CD4-positive, alpha-beta T cell (primary cell): ENCODE data around the gene TTC32. TPM values are rescaled to one million over a fixed set of nuclear protein-coding genes. Genes with fewer than 3 reads are reported as not detected.

Source experiments
- ATAC-seq: fragments of 200-7000 bp; cut with Tn5 transposase; one replicate; pipeline ENCODE4 v1.10.0; 2022; ENCODE audit warnings: mild to moderate bottlenecking; ENCODE audit not compliant: poor library complexity
- CTCF ChIA-PET: fragments of 350-600 bp; sonication (Branson Sonifier 250); formaldehyde crosslinking; loops from one replicate; lab custom pipeline; 2021; ENCODE audit warnings: antibody characterized with exemption, inconsistent platforms; lab: Charles Lee
- POLR2A ChIA-PET: fragments of 350-600 bp; sonication (Branson Sonifier 250); formaldehyde crosslinking; loops from one replicate; lab custom pipeline; 2021; ENCODE audit warnings: antibody characterized with exemption, inconsistent platforms; lab: Charles Lee
- DNase-seq, 14 experiments: peaks; one replicate each; pipeline ENCODE4 v3.0.0-alpha.2; 2013 to 2020; ENCODE audit warnings: mixed read lengths in 2 of 14
- H3K27ac ChIP-seq, 2 donors: one replicate each; pipeline versions ENCODE4 v1.5.1 to v1.7.0; 2013; ENCODE audit warnings: low read length in 2 of 2, low read depth in 1 of 2, mild to moderate bottlenecking in 1 of 2
- H3K27me3 ChIP-seq, 2 experiments: 1 replicate in 1 of 2; 2 replicates in 1 of 2; pipeline versions ENCODE4 v1.6.1 to v1.7.0; 2013; ENCODE audit warnings: low read length in 2 of 2, control low read depth in 1 of 2, mild to moderate bottlenecking in 1 of 2, moderate library complexity in 1 of 2; ENCODE audit not compliant: insufficient read depth in 2 of 2, control insufficient read depth in 1 of 2
- H3K36me3 ChIP-seq: one replicate; pipeline ENCODE4 v1.6.1; 2013; ENCODE audit warnings: low read length, control low read depth; ENCODE audit not compliant: insufficient read depth
- H3K4me1 ChIP-seq: one replicate; pipeline ENCODE4 v1.6.1; 2013; ENCODE audit warnings: low read length, control low read depth; ENCODE audit not compliant: insufficient read depth
- H3K4me3 ChIP-seq: one replicate; pipeline ENCODE4 v1.5.1; 2013; ENCODE audit warnings: mild to moderate bottlenecking, low read length, moderate library complexity
- H3K9me3 ChIP-seq, 2 experiments: 1 replicate in 1 of 2; 2 replicates in 1 of 2; pipeline versions ENCODE4 v1.6.1 to v1.7.0; 2013; ENCODE audit warnings: low read length in 2 of 2, mild to moderate bottlenecking in 2 of 2, control low read depth in 1 of 2, moderate library complexity in 1 of 2; ENCODE audit not compliant: control insufficient read depth in 1 of 2, insufficient read depth in 1 of 2
- H3K27ac Mint-ChIP-seq: one replicate; pipeline ENCODE4 v1.8.0; 2020; ENCODE audit warnings: mixed read lengths
- H3K27me3 Mint-ChIP-seq: one replicate; pipeline ENCODE4 v1.8.0; 2021; ENCODE audit warnings: mixed read lengths
- H3K36me3 Mint-ChIP-seq: one replicate; pipeline ENCODE4 v1.8.0; 2021; ENCODE audit warnings: low read depth, mixed read lengths
- H3K4me1 Mint-ChIP-seq: one replicate; pipeline ENCODE4 v1.8.0; 2021; ENCODE audit warnings: low read depth, mixed read lengths
- H3K4me3 Mint-ChIP-seq: one replicate; pipeline ENCODE4 v1.8.0; 2020; ENCODE audit warnings: mild to moderate bottlenecking, mixed read lengths
- H3K9me3 Mint-ChIP-seq: one replicate; pipeline ENCODE4 v1.8.0; 2020; ENCODE audit warnings: mixed read lengths
- CTCF ChIP-seq: fragments of 200-600 bp; IDR thresholded peaks from one replicate; pipeline ENCODE4 v1.8.0; 2022; ENCODE audit warnings: antibody characterized with exemption, mild to moderate bottlenecking
- intact Hi-C, 2 experiments: fragments of 100-400 bp; cut with DNase I in 1 of 2; cut with micrococcal nuclease in 1 of 2; formaldehyde crosslinking; loops; one replicate each; pipeline versions ENCODE4 v1.15.1 to v1.9.0; 2023 to 2025; cut with DNase I, micrococcal nuclease
- polyA plus RNA-seq, 2 donors: library from polyadenylated mRNA; unstranded; fragments of 120-200 nt; gene quantifications; one replicate each; pipeline ENCODE4 v1.2.1, GENCODE V29; 2013
- total RNA-seq, 174 experiments: library from RNA in 2 of 174; stranded (reverse) in 2 of 174; gene quantifications; one replicate each; pipeline ENCODE4 v1.2.3 and lab custom pipeline; 2021 to 2026

TTC32 gene
- total RNA-seq, result 10 to 100 TPM; 53.1 to 54.2 TPM
- 42.7 TPM for polyA plus RNA-seq (2013, experiment 1 of 2)
- polyA plus RNA-seq (2013, experiment 2 of 2), result 45.7 TPM
- 4.9 to 47.8 (median 21.9) reads per million in 172 experiments for total RNA-seq (lab: John Stamatoyannopoulos, UW)

GRCh38 chr2:19901442-19902215, at the start of gene TTC32:
TSS of gene TTC32 (minus strand) at chr2:19901983. CDS start at chr2:19901854, 129 bp downstream.
- peak; percentile 90 to 96 (median 92) for DNase-seq
- Mint-ChIP-seq H3K4me1 (peaks cover 40% of the 10 kb centered on the region), H3K27me3 (peaks cover 8% of the 10 kb centered on the region), H3K9me3 (no peaks in the 10 kb centered on the region), H3K36me3 (peaks cover 29% of the 10 kb centered on the region), H3K4me3 (peak within 1 kb of the TSS; percentile 93), H3K27ac (peak within 1 kb of the TSS; percentile 91)
- peak; percentile 85 for ATAC-seq
- H3K9me3 ChIP-seq, result no peaks in the 10 kb centered on the region
- H3K27ac ChIP-seq, result peak within 1 kb of the TSS; percentile 94 to 97
- intact Hi-C loops, result loop anchor here (1.0 to 10.0 kb wide), 11 partner anchors 33 to 1341 kb away; partner anchors contain the start of genes RDH14 (in 2 of the 2), HS1BP3 (in 1 of the 2), LAPTM4A (in 1 of the 2) and PUM2 (in 1 of the 2)
- ChIA-PET POLR2A (interaction anchor here (0.7 to 4.0 kb wide), 14 partner anchors 9 to 1342 kb away, joined by 3 to 37 read pairs (median 5); partner anchors contain the start of genes HS1BP3, LAPTM4A, RDH14 and RHOB), CTCF (interaction anchor here (1.0 kb wide), 1 partner anchor 749 kb away, joined by 3 read pairs; the partner anchor contains the start of gene HS1BP3)
- H3K36me3 ChIP-seq, result no peaks in the 10 kb centered on the region
- no peak for TF ChIP-seq CTCF
- peak within 1 kb of the TSS; percentile 72 for H3K4me3 ChIP-seq
- peaks cover 0 to 5% of the 10 kb centered on the region in 2 experiments for H3K27me3 ChIP-seq
- peaks cover 14% of the 10 kb centered on the region for H3K4me1 ChIP-seq

GRCh38 chr2:19949071-19949470, 47.3 kb upstream of the TTC32 start:
- no peak overlapping the region for H3K4me3 Mint-ChIP-seq
- ChIA-PET CTCF (no interaction called here), POLR2A (no interaction called here)
- intact Hi-C loops, result no loop called here
- no peaks in the 10 kb centered on the region for H3K4me1 Mint-ChIP-seq
- Histone ChIP-seq H3K27ac (no peak overlapping the region), H3K36me3 (peaks cover 3% of the 10 kb centered on the region), H3K27me3 (no peaks in the 10 kb centered on the region), H3K4me3 (no peak overlapping the region), H3K9me3 (no peaks in the 10 kb centered on the region), H3K4me1 (no peaks in the 10 kb centered on the region)
- peaks cover 35% of the 10 kb centered on the region for H3K36me3 Mint-ChIP-seq
- ATAC-seq, result no peak
- no peaks in the 10 kb centered on the region for H3K9me3 Mint-ChIP-seq
- no peak for TF ChIP-seq CTCF
- DNase-seq, result no peak
- H3K27me3 Mint-ChIP-seq, result no peaks in the 10 kb centered on the region
- no peak overlapping the region for H3K27ac Mint-ChIP-seq

- Histone ChIP-seq H3K4me3 (no peak overlapping the region), H3K4me1 (no peaks in the 10 kb centered on the region), H3K36me3 (peaks cover 3% of the 10 kb centered on the region), H3K27ac (no peak overlapping the region), H3K27me3 (no peaks in the 10 kb centered on the region), H3K9me3 (no peaks in the 10 kb centered on the region)
- DNase-seq, result no peak
- Mint-ChIP-seq H3K4me1 (no peaks in the 10 kb centered on the region), H3K9me3 (no peaks in the 10 kb centered on the region), H3K36me3 (peaks cover 34% of the 10 kb centered on the region), H3K27ac (no peak overlapping the region), H3K4me3 (no peak overlapping the region), H3K27me3 (no peaks in the 10 kb centered on the region)
- no peak for TF ChIP-seq CTCF
- intact Hi-C loops, result no loop called here
- POLR2A ChIA-PET, result no interaction called here
- no peak for ATAC-seq
- CTCF ChIA-PET, result no interaction called here
These were observed 45.6 kb upstream of the TTC32 start for GRCh38 chr2:19947184-19947940.
